Vagina (tissue), 2 donors: Measurements from ENCODE around the gene BRCA1. TPM values are rescaled to one million over a fixed set of nuclear protein-coding genes. Genes with fewer than 3 reads are reported as not detected.
"Not testable (repeated sequence)": the region's sequence is repeated elsewhere in the genome, so short reads cannot be mapped to it uniquely, and the experiment has no call there.

Experiments used
- DNase-seq, 2 donors: peaks; one replicate each; pipeline ENCODE4 v3.0.0-alpha.2; 2017; ENCODE audit errors: extremely low spot score in 2 of 2
- H3K27ac ChIP-seq: fragments of 200-600 bp; sonication (generic); one replicate; pipeline ENCODE4 v1.5.1; 2019
- H3K27me3 ChIP-seq: fragments of 200-600 bp; sonication (generic); one replicate; pipeline ENCODE4 v1.5.1; 2019
- H3K36me3 ChIP-seq, 2 donors: fragments of 200-600 bp; sonication (generic); one replicate each; pipeline ENCODE4 v1.5.1; 2017 to 2019
- H3K4me1 ChIP-seq: fragments of 200-600 bp; sonication (generic); one replicate; pipeline ENCODE4 v1.5.1; 2019
- H3K4me3 ChIP-seq, 2 donors: fragments of 200-600 bp; sonication (generic); 1 replicate in 1 of 2; 2 replicates in 1 of 2; pipeline ENCODE4 v1.5.1; 2016 to 2019
- H3K9me3 ChIP-seq: fragments of 200-600 bp; sonication (generic); one replicate; pipeline ENCODE4 v1.5.1; 2019
- POLR2A ChIP-seq, 2 donors: fragments of 450-650 bp; IDR thresholded peaks; one replicate each; pipeline ENCODE4 v1.6.1; 2017; ENCODE audit warnings: antibody characterized with exemption in 2 of 2, mild to moderate bottlenecking in 2 of 2, moderate library complexity in 2 of 2
- POLR2AphosphoS5 ChIP-seq, 2 donors: sonication (generic); formaldehyde crosslinking; IDR thresholded peaks; one replicate each; pipeline ENCODE4 v1.9.0; 2017; ENCODE audit warnings: antibody characterized with exemption in 2 of 2, mild to moderate bottlenecking in 2 of 2, low read depth in 1 of 2; ENCODE audit not compliant: insufficient read depth in 1 of 2
- intact Hi-C: fragments of 100-400 bp; cut with DNase I; formaldehyde crosslinking; loops from one replicate; pipeline ENCODE4 v1.15.1; 2023
- total RNA-seq: library from RNA; depleted of rRNA; stranded (reverse); fragments of >200 nt; gene quantifications from one replicate; pipeline ENCODE4 v1.2.3, GENCODE V29; 2016
- TF ChIP-seq, protein P1 (sequence below), 3 experiments: fragments of 450-650 bp in 2 of 3; fragments of 200-600 bp in 1 of 3; sonication (generic) in 1 of 3; IDR thresholded peaks; one replicate each; pipeline ENCODE4 v1.5.1; 2017 to 2019; ENCODE audit warnings: antibody characterized with exemption in 3 of 3, mild to moderate bottlenecking in 2 of 3, moderate library complexity in 2 of 3

Gene BRCA1
- total RNA-seq, 1 donor from 2014 or later = 6.6 TPM

DNA sequence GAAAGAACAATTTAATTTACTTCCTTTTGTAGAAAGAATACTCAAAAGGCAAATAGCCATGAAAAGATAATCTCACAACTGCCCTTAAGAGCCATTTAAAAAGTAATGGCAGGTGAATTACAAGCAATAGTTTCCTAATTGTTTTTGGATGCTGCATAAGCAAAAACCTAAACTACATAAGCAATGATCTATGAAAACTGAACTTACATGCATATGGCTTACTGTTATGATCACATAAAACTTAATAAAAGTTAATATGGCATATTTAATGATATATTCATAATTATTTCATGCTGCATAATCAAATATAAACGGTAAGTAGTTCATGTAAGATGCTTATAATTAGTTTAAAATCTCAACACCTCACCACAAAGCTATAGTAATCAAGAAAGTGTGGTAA is 18.6 kb downstream of the BRCA1 start:
- Histone ChIP-seq H3K36me3 (no peaks in the 10 kb centered on the region), H3K27ac (no peak overlapping the region), H3K4me1 (no peaks in the 10 kb centered on the region), H3K27me3 (no peaks in the 10 kb centered on the region), H3K9me3 (no peaks in the 10 kb centered on the region), H3K4me3 (no peak overlapping the region)
- DNase-seq = no peak
- no peak for TF ChIP-seq POLR2AphosphoS5 (IDR thresholded peaks at IDR 0.05; ENCODE audit: insufficient read depth in 1 of 2, low read depth in 1 of 2)
- no peak for TF ChIP-seq POLR2A (IDR thresholded peaks at IDR 0.05)
- TF ChIP-seq, protein P1, sequence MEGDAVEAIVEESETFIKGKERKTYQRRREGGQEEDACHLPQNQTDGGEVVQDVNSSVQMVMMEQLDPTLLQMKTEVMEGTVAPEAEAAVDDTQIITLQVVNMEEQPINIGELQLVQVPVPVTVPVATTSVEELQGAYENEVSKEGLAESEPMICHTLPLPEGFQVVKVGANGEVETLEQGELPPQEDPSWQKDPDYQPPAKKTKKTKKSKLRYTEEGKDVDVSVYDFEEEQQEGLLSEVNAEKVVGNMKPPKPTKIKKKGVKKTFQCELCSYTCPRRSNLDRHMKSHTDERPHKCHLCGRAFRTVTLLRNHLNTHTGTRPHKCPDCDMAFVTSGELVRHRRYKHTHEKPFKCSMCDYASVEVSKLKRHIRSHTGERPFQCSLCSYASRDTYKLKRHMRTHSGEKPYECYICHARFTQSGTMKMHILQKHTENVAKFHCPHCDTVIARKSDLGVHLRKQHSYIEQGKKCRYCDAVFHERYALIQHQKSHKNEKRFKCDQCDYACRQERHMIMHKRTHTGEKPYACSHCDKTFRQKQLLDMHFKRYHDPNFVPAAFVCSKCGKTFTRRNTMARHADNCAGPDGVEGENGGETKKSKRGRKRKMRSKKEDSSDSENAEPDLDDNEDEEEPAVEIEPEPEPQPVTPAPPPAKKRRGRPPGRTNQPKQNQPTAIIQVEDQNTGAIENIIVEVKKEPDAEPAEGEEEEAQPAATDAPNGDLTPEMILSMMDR (IDR thresholded peaks at IDR 0.05) = no peak
- intact Hi-C loops = no loop called here

- Histone ChIP-seq H3K4me1 (no peaks in the 10 kb centered on the region), H3K36me3 (no peaks in the 10 kb centered on the region), H3K27me3 (no peaks in the 10 kb centered on the region), H3K9me3 (no peaks in the 10 kb centered on the region), H3K4me3 (no peak overlapping the region), H3K27ac (no peak overlapping the region)
- no peak for TF ChIP-seq POLR2AphosphoS5 (IDR thresholded peaks at IDR 0.05; ENCODE audit: insufficient read depth in 1 of 2, low read depth in 1 of 2)
- no peak for TF ChIP-seq POLR2A (IDR thresholded peaks at IDR 0.05)
- TF ChIP-seq, protein P1 (IDR thresholded peaks at IDR 0.05) = no peak
- intact Hi-C loops = no loop called here
- DNase-seq = no peak
Observed at GRCh38 chr17:43105146-43105545, 20.0 kb downstream of the BRCA1 start.

DNA sequence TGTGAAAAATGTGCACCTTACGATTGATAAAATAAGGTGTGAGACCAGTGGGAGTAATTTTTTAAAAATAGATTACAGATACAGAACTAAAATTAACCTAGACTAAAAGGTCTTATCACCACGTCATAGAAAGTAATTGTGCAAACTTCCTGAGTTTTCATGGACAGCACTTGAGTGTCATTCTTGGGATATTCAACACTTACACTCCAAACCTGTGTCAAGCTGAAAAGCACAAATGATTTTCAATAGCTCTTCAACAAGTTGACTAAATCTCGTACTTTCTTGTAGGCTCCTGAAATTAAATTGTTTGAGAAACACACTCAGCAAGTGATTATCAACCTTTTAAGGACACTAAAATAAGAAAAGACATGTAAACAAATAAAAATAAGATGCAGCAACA is 20.5 kb downstream of the BRCA1 start:
- DNase-seq = no peak
- intact Hi-C loops = no loop called here
- TF ChIP-seq POLR2A (IDR thresholded peaks at IDR 0.05) = no peak
- TF ChIP-seq POLR2AphosphoS5 (IDR thresholded peaks at IDR 0.05; ENCODE audit: insufficient read depth in 1 of 2, low read depth in 1 of 2) = no peak
- TF ChIP-seq, protein P1 (IDR thresholded peaks at IDR 0.05) = no peak
- Histone ChIP-seq H3K36me3 (no peaks in the 10 kb centered on the region), H3K27me3 (no peaks in the 10 kb centered on the region), H3K4me3 (no peak overlapping the region), H3K9me3 (no peaks in the 10 kb centered on the region), H3K27ac (no peak overlapping the region), H3K4me1 (no peaks in the 10 kb centered on the region)

DNA sequence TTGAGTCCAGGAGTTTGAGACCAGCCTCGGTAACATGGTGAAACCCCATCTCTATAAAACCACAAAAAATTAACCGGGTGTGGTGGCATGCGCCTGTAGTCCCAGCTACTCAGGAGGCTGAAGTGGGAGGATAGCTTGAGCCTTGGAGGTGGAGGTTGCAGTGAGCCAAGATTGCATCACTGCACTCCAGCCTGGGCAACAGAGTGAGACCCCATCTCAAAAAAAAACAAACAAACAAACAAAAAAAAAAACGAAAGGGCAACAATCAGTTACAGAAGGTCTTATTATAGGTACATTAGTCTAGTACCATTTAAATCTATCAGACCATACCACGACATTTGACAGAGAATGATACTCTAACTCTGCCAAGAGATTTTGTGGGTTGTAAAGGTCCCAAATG is 29.8 kb downstream of the BRCA1 start:
- H3K4me3 ChIP-seq, intact Hi-C loops, DNase-seq, H3K27me3 ChIP-seq, H3K27ac ChIP-seq, H3K36me3 ChIP-seq, H3K9me3 ChIP-seq, H3K4me1 ChIP-seq: not testable (repeated sequence)

DNA sequence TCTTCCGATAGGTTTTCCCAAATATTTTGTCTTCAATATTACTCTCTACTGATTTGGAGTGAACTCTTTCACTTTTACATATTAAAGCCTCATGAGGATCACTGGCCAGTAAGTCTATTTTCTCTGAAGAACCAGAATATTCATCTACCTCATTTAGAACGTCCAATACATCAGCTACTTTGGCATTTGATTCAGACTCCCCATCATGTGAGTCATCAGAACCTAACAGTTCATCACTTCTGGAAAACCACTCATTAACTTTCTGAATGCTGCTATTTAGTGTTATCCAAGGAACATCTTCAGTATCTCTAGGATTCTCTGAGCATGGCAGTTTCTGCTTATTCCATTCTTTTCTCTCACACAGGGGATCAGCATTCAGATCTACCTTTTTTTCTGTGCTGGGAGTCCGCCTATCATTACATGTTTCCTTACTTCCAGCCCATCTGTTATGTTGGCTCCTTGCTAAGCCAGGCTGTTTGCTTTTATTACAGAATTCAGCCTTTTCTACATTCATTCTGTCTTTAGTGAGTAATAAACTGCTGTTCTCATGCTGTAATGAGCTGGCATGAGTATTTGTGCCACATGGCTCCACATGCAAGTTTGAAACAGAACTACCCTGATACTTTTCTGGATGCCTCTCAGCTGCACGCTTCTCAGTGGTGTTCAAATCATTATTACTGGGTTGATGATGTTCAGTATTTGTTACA is 30.9 kb downstream of the BRCA1 start:
- no peaks in the 10 kb centered on the region for H3K36me3 ChIP-seq
- no peaks in the 10 kb centered on the region for H3K27me3 ChIP-seq
- H3K4me3 ChIP-seq = no peak overlapping the region
- no peaks in the 10 kb centered on the region for H3K4me1 ChIP-seq
- DNase-seq = no peak
- no peak for TF ChIP-seq POLR2AphosphoS5 (IDR thresholded peaks at IDR 0.05; ENCODE audit: insufficient read depth in 1 of 2, low read depth in 1 of 2)
- TF ChIP-seq, protein P1 (IDR thresholded peaks at IDR 0.05) = no peak
- no peak for TF ChIP-seq POLR2A (IDR thresholded peaks at IDR 0.05)
- H3K27ac ChIP-seq = no peak overlapping the region
- intact Hi-C loops = no loop called here
- H3K9me3 ChIP-seq = no peaks in the 10 kb centered on the region
